Thyroid gland (tissue), 4 donors: ENCODE measurements around the gene TPGS2. TPM values are rescaled to one million over a fixed set of nuclear protein-coding genes. Genes with fewer than 3 reads are reported as not detected.

Experiments used
- DNase-seq, 2 donors: peaks; one replicate each; pipeline ENCODE4 v3.0.0-alpha.2; 2019
- H3K27ac ChIP-seq, 3 donors: fragments of 200-600 bp; sonication (generic); 1 replicate in 2 of 3; 2 replicates in 1 of 3; pipeline ENCODE4 v1.5.1; 2016 to 2019; ENCODE audit warnings: mild to moderate bottlenecking in 1 of 3, moderate library complexity in 1 of 3
- H3K27me3 ChIP-seq: fragments of 200-600 bp; sonication (generic); one replicate; pipeline ENCODE4 v1.5.1; 2019
- H3K36me3 ChIP-seq, 2 donors: fragments of 200-600 bp; sonication (generic); one replicate each; pipeline ENCODE4 v1.5.1; 2016 to 2019
- H3K4me1 ChIP-seq, 2 donors: fragments of 200-600 bp; sonication (generic); one replicate each; pipeline ENCODE4 v1.5.1; 2017 to 2019
- H3K4me3 ChIP-seq, 3 donors: fragments of 200-600 bp; sonication (generic); replicated peaks in 1 of 3; 1 replicate in 2 of 3; 2 replicates in 1 of 3; pipeline ENCODE4 v1.5.1; 2016; ENCODE audit warnings: mild to moderate bottlenecking in 1 of 3
- H3K9me3 ChIP-seq: fragments of 200-600 bp; sonication (generic); one replicate; pipeline ENCODE4 v1.5.1; 2017
- CTCF ChIP-seq, 6 experiments: fragments of 200-600 bp in 3 of 6; fragments of 450-650 bp in 3 of 6; sonication (generic) in 3 of 6; IDR thresholded peaks; one replicate each; pipeline ENCODE4 v1.5.1; 2016 to 2019; ENCODE audit warnings: antibody characterized with exemption in 6 of 6, mild to moderate bottlenecking in 2 of 6, inconsistent platforms in 1 of 6, moderate library complexity in 1 of 6
- POLR2A ChIP-seq, 2 donors: fragments of 450-650 bp; IDR thresholded peaks; one replicate each; pipeline ENCODE4 v1.6.1; 2017; ENCODE audit warnings: antibody characterized with exemption in 2 of 2, mild to moderate bottlenecking in 2 of 2, moderate library complexity in 1 of 2
- WGBS, 2 donors: methylation state at CpG; one replicate each; pipeline ENCODE4 v1.1.5; 2017; 5-methylcytosine and 5-hydroxymethylcytosine counted together
- intact Hi-C: fragments of 100-400 bp; cut with DNase I; formaldehyde crosslinking; loops from one replicate; pipeline ENCODE4 v1.15.1; 2023
- total RNA-seq, 4 donors: library from RNA; depleted of rRNA; stranded (reverse); fragments of >200 nt; gene quantifications; one replicate each; pipeline ENCODE4 v1.2.3, GENCODE V29; 2016

TPGS2 gene
- total RNA-seq, 4 donors from 2014 or later, result 95.1 to 180 (median 142) TPM

GRCh38 chr18:36782710-36783109 lies 46.1 kb downstream of the TPGS2 start:
- DNase-seq, result no peak
- Histone ChIP-seq H3K4me1 (no peaks in the 10 kb centered on the region), H3K4me3 (no peak overlapping the region), H3K9me3 (no peaks in the 10 kb centered on the region), H3K36me3 (no peaks in the 10 kb centered on the region), H3K27me3 (no peaks in the 10 kb centered on the region), H3K27ac (no peak overlapping the region)
- intact Hi-C loops, result no loop called here
- WGBS, 2 donors, result 87 to 89% methylated on average over 9 of the region's 9 CpGs
- TF ChIP-seq CTCF (IDR thresholded peaks at IDR 0.05) (no peak), POLR2A (IDR thresholded peaks at IDR 0.05) (no peak)

DNA sequence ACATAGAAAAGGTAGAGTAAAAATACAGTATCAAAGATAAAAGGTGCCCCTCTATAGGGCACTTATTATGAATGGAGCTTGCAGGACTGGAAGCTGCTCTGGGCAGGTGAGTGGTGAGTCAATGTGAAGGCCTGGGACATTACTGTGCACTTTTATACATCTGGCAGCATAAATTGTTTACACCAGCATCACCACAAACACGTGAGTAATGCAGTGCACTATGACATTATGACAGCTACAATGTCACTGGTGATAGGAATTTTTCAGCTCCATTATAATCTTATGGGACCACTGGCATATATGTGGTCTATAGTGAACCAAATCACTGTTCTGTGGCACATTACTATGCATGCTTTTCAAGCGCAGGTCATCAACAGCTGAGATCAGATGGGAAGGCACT lies 48.1 kb downstream of the TPGS2 start:
- DNase-seq, result no peak
- WGBS, 2 donors, result 83 to 89% methylated on average over 2 of the region's 2 CpGs

DNA sequence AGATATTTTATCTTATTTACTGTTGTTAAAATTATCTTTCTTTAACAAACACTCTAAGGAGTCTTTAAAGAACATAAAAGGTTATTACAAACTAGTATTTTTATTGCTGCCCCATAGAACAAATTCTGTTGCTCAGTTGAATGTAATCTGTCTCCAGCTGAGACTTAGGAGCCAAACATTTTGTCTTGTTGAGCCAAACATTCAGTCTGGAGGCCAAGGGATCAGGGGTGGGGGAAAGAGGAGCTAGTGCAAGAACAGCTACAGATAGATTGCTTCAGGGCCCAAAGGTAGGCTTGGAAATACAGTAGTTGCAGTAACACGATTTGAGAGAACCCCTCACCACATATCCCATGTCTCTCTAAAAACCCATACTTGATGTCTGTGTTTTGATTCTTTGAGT lies 51.2 kb downstream of the TPGS2 start:
- no peaks in the 10 kb centered on the region for H3K9me3 ChIP-seq
- no peaks in the 10 kb centered on the region for H3K4me1 ChIP-seq
- no peaks in the 10 kb centered on the region for H3K36me3 ChIP-seq
- 89 to 100% methylated on average over 1 of the region's 1 CpG for WGBS, 2 donors
- intact Hi-C loops, result no loop called here
- H3K27me3 ChIP-seq, result no peaks in the 10 kb centered on the region
- DNase-seq, result no peak
- no peak overlapping the region for H3K4me3 ChIP-seq
- TF ChIP-seq CTCF (IDR thresholded peaks at IDR 0.05), result no peak
- no peak for TF ChIP-seq POLR2A (IDR thresholded peaks at IDR 0.05)
- no peak overlapping the region for H3K27ac ChIP-seq

More for the DNA sequence above, 48.1 kb downstream of the TPGS2 start:
- Histone ChIP-seq H3K36me3 (no peaks in the 10 kb centered on the region), H3K27ac (no peak overlapping the region), H3K9me3 (no peaks in the 10 kb centered on the region), H3K4me1 (no peaks in the 10 kb centered on the region), H3K4me3 (no peak overlapping the region), H3K27me3 (no peaks in the 10 kb centered on the region)
- no peak for TF ChIP-seq CTCF (IDR thresholded peaks at IDR 0.05)
- TF ChIP-seq POLR2A (IDR thresholded peaks at IDR 0.05), result no peak
- intact Hi-C loops, result no loop called here

- no peak for DNase-seq
- intact Hi-C loops, result no loop called here
- Histone ChIP-seq H3K36me3 (no peaks in the 10 kb centered on the region), H3K27me3 (no peaks in the 10 kb centered on the region), H3K4me1 (no peaks in the 10 kb centered on the region), H3K9me3 (no peaks in the 10 kb centered on the region), H3K27ac (no peak overlapping the region), H3K4me3 (no peak overlapping the region)
- 91 to 96% methylated on average over 5 of the region's 5 CpGs for WGBS, 2 donors
- TF ChIP-seq CTCF (IDR thresholded peaks at IDR 0.05), result no peak
- no peak for TF ChIP-seq POLR2A (IDR thresholded peaks at IDR 0.05)
Observed at GRCh38 chr18:36776650-36777049, 52.2 kb downstream of the TPGS2 start.

- 91 to 92% methylated on average over 4 of the region's 4 CpGs for WGBS, 2 donors
- Histone ChIP-seq H3K27ac (no peak overlapping the region), H3K36me3 (no peaks in the 10 kb centered on the region), H3K27me3 (no peaks in the 10 kb centered on the region), H3K4me1 (no peaks in the 10 kb centered on the region), H3K4me3 (no peak overlapping the region), H3K9me3 (no peaks in the 10 kb centered on the region)
- DNase-seq, result no peak
- intact Hi-C loops, result no loop called here
- TF ChIP-seq CTCF (IDR thresholded peaks at IDR 0.05) (no peak), POLR2A (IDR thresholded peaks at IDR 0.05) (no peak)
Observed at GRCh38 chr18:36775396-36775795, 53.4 kb downstream of the TPGS2 start.
